Measurements from ENCODE around the gene TMEM163. TPM values are rescaled to one million over a fixed set of nuclear protein-coding genes. Genes with fewer than 3 reads are reported as not detected.
A peak's percentile ranks its signal among the peaks of the same experiment; 100 is the strongest.

TMEM163 gene
- total RNA-seq, 3 donors from 2014 or later = 0.13 to 0.20 (median 0.14) TPM

DNA sequence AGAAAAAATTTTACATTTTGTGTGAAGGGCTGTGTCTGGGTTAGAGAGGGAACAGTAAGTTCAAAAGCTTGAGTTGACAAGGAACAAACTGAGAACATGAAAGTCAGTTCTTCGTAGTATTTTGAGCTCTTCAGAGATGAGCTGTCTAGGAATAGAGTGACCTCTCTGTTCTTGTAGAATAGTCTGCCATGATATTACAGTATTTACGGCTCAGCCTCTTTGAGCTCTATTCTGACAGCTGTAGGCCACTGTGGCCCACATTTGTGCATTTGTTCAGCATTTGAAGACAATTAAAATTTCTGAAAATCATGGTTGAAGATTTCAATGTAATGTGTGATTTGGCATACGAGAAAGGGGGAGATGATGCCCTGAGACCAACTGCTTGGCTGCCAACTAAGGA is 292.1 kb downstream of the TMEM163 start:
- peaks cover 41% of the 10 kb centered on the region for H3K36me3 Mint-ChIP-seq (ENCODE audit: insufficient read depth)
- H3K27me3 Mint-ChIP-seq (ENCODE audit: low read depth) = no peaks in the 10 kb centered on the region
- no peak for DNase-seq
- ATAC-seq = no peak
- no peaks in the 10 kb centered on the region for H3K4me1 Mint-ChIP-seq (ENCODE audit: low read depth)
- no peaks in the 10 kb centered on the region for H3K9me3 Mint-ChIP-seq
- H3K4me3 Mint-ChIP-seq = no peak overlapping the region

DNA sequence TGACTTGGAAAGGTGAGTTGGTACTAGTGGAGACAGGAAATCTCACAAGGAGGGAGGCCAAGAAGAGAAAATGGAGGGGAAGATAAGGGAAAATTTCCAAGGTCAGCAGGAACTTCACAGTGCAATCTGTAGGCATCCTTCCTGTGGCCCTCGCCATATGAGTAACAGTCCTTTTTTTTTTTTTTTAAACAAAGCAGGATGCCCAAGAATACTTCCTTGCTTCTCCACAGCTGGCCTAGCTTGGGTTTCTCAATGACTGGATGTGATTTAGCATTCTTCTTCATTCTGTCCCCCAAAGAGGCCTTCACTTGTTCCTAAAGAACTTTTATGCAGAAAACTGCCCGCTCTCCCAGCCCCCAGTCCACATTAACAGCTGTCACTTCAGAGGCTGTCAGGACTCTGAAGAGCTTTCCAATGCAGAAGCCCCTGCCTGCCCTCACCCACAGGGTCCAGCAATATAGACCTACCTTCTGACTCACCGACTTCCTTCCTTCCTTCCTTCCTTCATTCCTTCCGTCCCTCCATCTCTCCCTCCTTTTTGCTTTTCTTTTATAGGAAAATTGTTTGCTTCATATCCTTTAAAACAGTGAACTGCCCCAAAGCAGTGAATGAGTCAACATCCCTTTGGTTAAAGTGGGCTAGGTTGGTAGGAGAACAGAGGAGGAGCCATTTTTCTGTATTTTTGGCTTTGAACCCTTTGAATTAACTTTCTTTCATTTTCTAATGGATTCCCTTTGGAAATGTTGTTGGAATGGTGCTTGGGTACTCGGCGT is 292.9 kb downstream of the TMEM163 start:
- DNase-seq (no peak), ATAC-seq (no peak)
- Mint-ChIP-seq H3K9me3 (no peaks in the 10 kb centered on the region), H3K27me3 (ENCODE audit: low read depth) (no peaks in the 10 kb centered on the region), H3K4me1 (ENCODE audit: low read depth) (no peaks in the 10 kb centered on the region), H3K4me3 (no peak overlapping the region), H3K36me3 (ENCODE audit: insufficient read depth) (peaks cover 41% of the 10 kb centered on the region)

GRCh38 chr2:134421556-134422328 is 297.1 kb downstream of the TMEM163 start:
- Mint-ChIP-seq H3K27me3 (ENCODE audit: low read depth) (no peaks in the 10 kb centered on the region), H3K9me3 (no peaks in the 10 kb centered on the region), H3K36me3 (ENCODE audit: insufficient read depth) (peaks cover 36% of the 10 kb centered on the region), H3K4me3 (no peak overlapping the region), H3K4me1 (ENCODE audit: low read depth) (peaks cover 1% of the 10 kb centered on the region)
- DNase-seq (no peak), ATAC-seq (no peak)

GRCh38 chr2:134420920-134421319 is 297.9 kb downstream of the TMEM163 start:
- ATAC-seq (no peak), DNase-seq (no peak)
- peaks cover 1% of the 10 kb centered on the region for H3K4me1 Mint-ChIP-seq (ENCODE audit: low read depth)
- H3K4me3 Mint-ChIP-seq = no peak overlapping the region
- H3K36me3 Mint-ChIP-seq (ENCODE audit: insufficient read depth) = peaks cover 40% of the 10 kb centered on the region
- no peaks in the 10 kb centered on the region for H3K27me3 Mint-ChIP-seq (ENCODE audit: low read depth)
- no peaks in the 10 kb centered on the region for H3K9me3 Mint-ChIP-seq

DNA sequence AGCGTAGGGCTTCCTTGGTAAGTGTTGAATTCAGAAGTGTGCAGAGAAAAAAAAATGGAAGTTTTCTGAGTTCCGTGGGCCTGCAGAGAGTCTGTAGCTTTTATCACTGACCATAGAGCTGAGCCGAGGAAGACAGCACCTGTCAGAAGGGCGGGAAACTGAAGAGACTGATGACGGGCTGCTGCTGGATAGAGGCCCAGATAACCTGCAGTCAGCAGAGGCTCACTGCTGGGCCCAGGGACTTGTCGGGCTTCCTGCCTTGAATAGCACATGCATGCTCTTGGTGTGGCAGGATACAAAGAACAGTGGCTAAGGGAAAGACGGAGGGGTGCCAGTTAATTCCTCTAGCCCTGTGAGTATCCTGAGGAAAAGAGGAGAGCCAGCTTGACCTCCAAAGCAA is 298.5 kb downstream of the TMEM163 start:
- no peak for DNase-seq
- no peaks in the 10 kb centered on the region for H3K27me3 Mint-ChIP-seq (ENCODE audit: low read depth)
- peaks cover 1% of the 10 kb centered on the region for H3K4me1 Mint-ChIP-seq (ENCODE audit: low read depth)
- no peak for ATAC-seq
- peaks cover 40% of the 10 kb centered on the region for H3K36me3 Mint-ChIP-seq (ENCODE audit: insufficient read depth)
- H3K9me3 Mint-ChIP-seq = no peaks in the 10 kb centered on the region
- H3K4me3 Mint-ChIP-seq = no peak overlapping the region

- H3K4me3 Mint-ChIP-seq = no peak overlapping the region
- DNase-seq = no peak
- ATAC-seq = no peak
- no peaks in the 10 kb centered on the region for H3K27me3 Mint-ChIP-seq (ENCODE audit: low read depth)
- peaks cover 29% of the 10 kb centered on the region for H3K36me3 Mint-ChIP-seq (ENCODE audit: insufficient read depth)
- H3K9me3 Mint-ChIP-seq = no peaks in the 10 kb centered on the region
- H3K4me1 Mint-ChIP-seq (ENCODE audit: low read depth) = peaks cover 1% of the 10 kb centered on the region
Measured at GRCh38 chr2:134417968-134418582, 300.7 kb downstream of the TMEM163 start.

DNA sequence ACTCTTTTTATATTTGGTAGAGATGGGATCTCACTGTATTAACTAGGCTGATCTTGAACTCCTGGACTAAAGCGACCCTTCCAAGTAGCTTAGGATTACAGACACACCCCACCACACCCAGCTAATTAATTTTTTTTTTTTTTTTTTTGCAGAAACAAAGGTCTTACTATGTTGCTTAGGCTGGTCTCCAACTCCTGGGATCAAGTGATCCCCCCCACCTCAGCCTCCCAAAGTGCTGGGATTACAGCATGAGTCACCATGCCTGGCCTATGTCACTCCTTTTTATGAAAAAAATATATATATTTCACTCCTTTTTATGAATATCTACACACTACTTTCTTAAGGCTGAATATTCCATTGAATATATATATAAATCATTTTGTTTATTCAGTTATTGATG is 302.2 kb downstream of the TMEM163 start:
- Mint-ChIP-seq H3K27me3 (ENCODE audit: low read depth) (no peaks in the 10 kb centered on the region), H3K9me3 (no peaks in the 10 kb centered on the region), H3K4me1 (ENCODE audit: low read depth) (peaks cover 7% of the 10 kb centered on the region), H3K36me3 (ENCODE audit: insufficient read depth) (peaks cover 22% of the 10 kb centered on the region), H3K4me3 (no peak overlapping the region)
- no peak for DNase-seq
- ATAC-seq = no peak

- Mint-ChIP-seq H3K36me3 (ENCODE audit: insufficient read depth) (peaks cover 21% of the 10 kb centered on the region), H3K4me3 (no peak overlapping the region), H3K9me3 (no peaks in the 10 kb centered on the region), H3K27me3 (ENCODE audit: low read depth) (no peaks in the 10 kb centered on the region), H3K4me1 (ENCODE audit: low read depth) (peaks cover 13% of the 10 kb centered on the region)
- no peak for DNase-seq
- no peak for ATAC-seq
Measured at GRCh38 chr2:134416018-134416417, 302.8 kb downstream of the TMEM163 start.

- Mint-ChIP-seq H3K27me3 (ENCODE audit: low read depth) (no peaks in the 10 kb centered on the region), H3K4me3 (no peak overlapping the region), H3K9me3 (no peaks in the 10 kb centered on the region), H3K36me3 (ENCODE audit: insufficient read depth) (peaks cover 21% of the 10 kb centered on the region), H3K4me1 (ENCODE audit: low read depth) (peaks cover 33% of the 10 kb centered on the region)
- DNase-seq (no peak), ATAC-seq (no peak)
Measured at GRCh38 chr2:134413912-134414311, 304.9 kb downstream of the TMEM163 start.

DNA sequence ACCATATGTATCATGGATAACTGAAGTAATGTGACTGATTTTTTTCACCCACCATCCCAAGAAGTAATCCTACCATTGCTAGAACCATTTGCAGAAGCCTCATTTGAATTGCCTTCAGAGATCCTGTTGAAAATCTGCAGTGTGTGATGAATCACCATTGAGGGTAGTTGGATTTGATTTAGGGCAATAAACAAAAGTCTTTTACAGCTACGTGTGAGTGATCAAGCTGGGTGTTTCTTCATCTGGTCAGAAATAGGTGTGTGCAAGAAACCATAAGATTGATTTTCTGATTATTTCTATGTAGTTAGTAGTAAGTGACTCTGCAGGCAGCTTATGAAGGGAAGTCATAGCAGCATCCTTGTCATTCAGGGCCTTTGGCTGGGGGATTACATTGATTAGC is 305.4 kb downstream of the TMEM163 start:
- ATAC-seq (no peak), DNase-seq (no peak)
- Mint-ChIP-seq H3K9me3 (no peaks in the 10 kb centered on the region), H3K4me3 (no peak overlapping the region), H3K4me1 (ENCODE audit: low read depth) (peaks cover 37% of the 10 kb centered on the region), H3K36me3 (ENCODE audit: insufficient read depth) (peaks cover 20% of the 10 kb centered on the region), H3K27me3 (ENCODE audit: low read depth) (no peaks in the 10 kb centered on the region)

DNA sequence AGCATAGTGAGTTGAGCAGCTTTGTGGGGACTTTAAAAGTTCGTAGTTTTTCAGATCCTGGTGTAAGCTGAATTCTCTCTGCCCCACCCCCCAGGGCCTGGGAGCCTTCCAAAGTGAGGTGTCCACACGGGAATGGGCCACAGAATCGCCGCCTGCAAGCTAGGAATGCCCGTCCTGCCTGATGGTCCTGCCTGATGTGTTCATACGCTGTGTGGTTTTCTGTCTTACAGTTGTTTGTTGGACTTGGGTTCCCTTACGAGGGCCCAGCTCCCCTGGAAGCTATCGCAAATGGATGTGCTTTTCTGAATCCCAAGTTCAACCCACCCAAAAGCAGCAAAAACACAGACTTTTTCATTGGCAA is 306.2 kb downstream of the TMEM163 start:
- DNase-seq (no peak), ATAC-seq (no peak)
- Mint-ChIP-seq H3K4me1 (ENCODE audit: low read depth) (peaks cover 45% of the 10 kb centered on the region), H3K9me3 (no peaks in the 10 kb centered on the region), H3K36me3 (ENCODE audit: insufficient read depth) (peaks cover 13% of the 10 kb centered on the region), H3K4me3 (no peak overlapping the region), H3K27me3 (ENCODE audit: low read depth) (no peaks in the 10 kb centered on the region)

DNA sequence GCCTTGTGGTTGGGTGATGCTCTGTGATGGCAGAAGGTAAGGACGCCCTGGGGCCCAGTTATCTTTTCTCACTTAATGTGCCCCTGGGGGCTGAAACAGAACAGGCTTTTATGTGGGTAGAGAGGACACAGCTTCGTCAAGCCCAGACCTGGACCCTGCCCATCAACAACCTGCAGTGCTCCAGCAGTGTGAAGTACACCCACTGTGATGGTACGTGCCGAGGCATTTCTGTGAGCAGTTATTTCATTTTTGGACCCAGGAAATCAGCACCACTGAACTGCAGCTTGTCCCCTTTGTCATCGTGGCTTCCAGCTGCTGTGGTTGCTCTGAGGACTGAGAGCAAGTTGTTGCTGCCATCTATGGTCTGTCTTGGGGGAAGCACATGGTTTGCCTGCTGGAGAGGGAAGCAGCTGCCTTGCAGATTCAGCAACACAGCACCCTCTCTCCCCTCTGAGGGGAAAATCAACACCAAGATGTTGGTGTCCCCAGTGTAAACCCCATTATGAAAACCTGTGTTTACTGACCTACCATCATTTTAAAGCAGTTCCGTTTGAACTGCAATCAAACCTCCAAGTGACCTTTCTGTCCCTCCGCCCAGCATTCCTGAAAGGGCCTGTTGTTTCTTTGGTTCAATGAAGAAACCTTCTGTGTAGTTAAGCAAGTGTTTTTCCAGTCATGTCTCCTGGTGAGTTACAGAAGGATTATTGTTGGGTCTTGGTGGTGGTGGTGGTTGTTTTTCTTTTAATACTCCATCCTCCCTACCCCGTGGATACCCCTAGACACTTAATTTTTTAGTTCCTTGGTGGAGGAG is 306.8 kb downstream of the TMEM163 start:
- Mint-ChIP-seq H3K36me3 (ENCODE audit: insufficient read depth) (peaks cover 13% of the 10 kb centered on the region), H3K27me3 (ENCODE audit: low read depth) (no peaks in the 10 kb centered on the region), H3K4me3 (no peak overlapping the region), H3K4me1 (ENCODE audit: low read depth) (peaks cover 49% of the 10 kb centered on the region), H3K9me3 (no peaks in the 10 kb centered on the region)
- DNase-seq (peak; percentile 54), ATAC-seq (peak; percentile 90 to 91)

DNA sequence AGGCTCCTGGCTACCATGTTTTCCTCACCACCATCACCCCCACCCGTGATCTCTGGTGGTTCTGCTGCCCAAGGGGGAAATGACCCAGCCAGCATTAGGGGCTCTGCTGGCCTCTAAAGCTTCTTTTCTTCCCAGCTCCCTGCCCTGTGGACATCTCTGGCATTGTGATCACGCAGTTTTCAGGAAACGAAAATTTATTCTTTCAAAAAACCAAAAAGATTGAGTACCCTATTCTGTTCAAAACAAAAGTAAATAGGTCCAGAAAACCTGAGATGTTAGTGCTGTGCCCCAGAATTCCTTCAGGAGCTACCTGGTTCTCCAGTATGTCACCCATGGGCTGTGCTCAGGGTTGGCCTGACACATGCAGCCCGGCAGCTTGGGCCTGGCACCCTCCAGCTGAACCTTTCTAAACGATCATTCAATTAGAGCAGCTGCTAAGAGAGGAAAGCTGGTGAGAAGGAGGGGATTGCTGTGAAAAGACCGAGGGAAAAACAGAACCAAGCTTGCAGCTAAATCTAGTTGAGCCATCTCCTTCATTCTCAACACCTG is 307.4 kb downstream of the TMEM163 start:
- DNase-seq (no peak), ATAC-seq (peak; percentile 2 to 20)
- Mint-ChIP-seq H3K4me3 (no peak overlapping the region), H3K27me3 (ENCODE audit: low read depth) (no peaks in the 10 kb centered on the region), H3K4me1 (ENCODE audit: low read depth) (peaks cover 54% of the 10 kb centered on the region), H3K36me3 (ENCODE audit: insufficient read depth) (peaks cover 14% of the 10 kb centered on the region), H3K9me3 (no peaks in the 10 kb centered on the region)

DNA sequence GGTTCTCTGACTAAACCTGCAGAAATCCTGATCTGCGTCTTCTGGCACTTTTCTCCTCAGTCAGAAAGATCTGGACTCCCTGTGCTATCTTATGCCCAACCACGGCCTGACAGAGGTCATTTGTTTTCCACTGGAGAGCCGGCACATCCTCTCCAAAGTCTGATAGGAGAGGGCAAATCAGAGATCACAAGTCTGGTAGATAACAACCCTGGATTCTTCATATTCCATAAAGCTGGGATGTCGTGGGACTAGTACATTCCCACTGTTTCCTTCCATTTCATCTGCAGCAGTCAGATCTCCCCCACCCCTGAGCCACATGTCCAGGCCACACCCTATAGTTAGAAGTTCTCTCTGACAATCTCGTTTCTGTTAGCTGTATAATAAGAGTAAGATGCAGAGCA is 308.0 kb downstream of the TMEM163 start:
- ATAC-seq = no peak
- Mint-ChIP-seq H3K9me3 (no peaks in the 10 kb centered on the region), H3K27me3 (ENCODE audit: low read depth) (no peaks in the 10 kb centered on the region), H3K4me3 (no peak overlapping the region), H3K36me3 (ENCODE audit: insufficient read depth) (peaks cover 14% of the 10 kb centered on the region), H3K4me1 (ENCODE audit: low read depth) (peaks cover 54% of the 10 kb centered on the region)
- DNase-seq = no peak

Measured in activated T-cell treated with anti-CD3 and anti-CD28 coated beads, Interleukin-2, amount 50 U/mL, for 4 hours (primary cell).